WI38 (cell line): Measurements from ENCODE around the gene KIAA0825.

Source experiments
- H3K4me3 ChIP-seq: 2 replicates; pipeline ENCODE4 v1.5.1; 2011; ENCODE audit warnings: low read depth, mild to moderate bottlenecking, control low read depth, low read length
- TF ChIP-seq, protein P1 (sequence below): IDR thresholded peaks from 2 replicates; pipeline ENCODE4 v1.5.1; 2012; ENCODE audit warnings: low read depth, mild to moderate bottlenecking, control low read depth, low read length

The KIAA0825 gene

DNA sequence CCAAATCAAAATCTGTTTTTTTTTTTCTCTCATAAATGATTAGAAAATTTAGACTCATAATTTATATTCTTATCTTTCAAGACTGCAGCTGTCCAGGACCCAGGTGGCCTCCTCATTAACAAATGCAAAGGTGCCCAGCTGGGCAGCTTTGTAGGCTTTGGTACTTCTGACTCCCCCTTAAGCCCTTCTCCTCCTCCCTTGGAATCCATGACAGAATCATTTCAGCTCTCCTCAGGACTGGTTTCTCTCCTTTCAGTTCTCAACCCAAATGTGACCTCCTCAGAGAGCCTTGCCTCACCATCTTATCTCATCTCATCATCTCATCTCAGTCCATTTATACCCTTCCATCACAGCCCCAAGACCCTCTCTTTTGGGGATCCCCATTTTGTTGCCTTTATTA, 221.7 kb downstream of the KIAA0825 start:
- TF ChIP-seq, protein P1, sequence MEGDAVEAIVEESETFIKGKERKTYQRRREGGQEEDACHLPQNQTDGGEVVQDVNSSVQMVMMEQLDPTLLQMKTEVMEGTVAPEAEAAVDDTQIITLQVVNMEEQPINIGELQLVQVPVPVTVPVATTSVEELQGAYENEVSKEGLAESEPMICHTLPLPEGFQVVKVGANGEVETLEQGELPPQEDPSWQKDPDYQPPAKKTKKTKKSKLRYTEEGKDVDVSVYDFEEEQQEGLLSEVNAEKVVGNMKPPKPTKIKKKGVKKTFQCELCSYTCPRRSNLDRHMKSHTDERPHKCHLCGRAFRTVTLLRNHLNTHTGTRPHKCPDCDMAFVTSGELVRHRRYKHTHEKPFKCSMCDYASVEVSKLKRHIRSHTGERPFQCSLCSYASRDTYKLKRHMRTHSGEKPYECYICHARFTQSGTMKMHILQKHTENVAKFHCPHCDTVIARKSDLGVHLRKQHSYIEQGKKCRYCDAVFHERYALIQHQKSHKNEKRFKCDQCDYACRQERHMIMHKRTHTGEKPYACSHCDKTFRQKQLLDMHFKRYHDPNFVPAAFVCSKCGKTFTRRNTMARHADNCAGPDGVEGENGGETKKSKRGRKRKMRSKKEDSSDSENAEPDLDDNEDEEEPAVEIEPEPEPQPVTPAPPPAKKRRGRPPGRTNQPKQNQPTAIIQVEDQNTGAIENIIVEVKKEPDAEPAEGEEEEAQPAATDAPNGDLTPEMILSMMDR = no peak

DNA sequence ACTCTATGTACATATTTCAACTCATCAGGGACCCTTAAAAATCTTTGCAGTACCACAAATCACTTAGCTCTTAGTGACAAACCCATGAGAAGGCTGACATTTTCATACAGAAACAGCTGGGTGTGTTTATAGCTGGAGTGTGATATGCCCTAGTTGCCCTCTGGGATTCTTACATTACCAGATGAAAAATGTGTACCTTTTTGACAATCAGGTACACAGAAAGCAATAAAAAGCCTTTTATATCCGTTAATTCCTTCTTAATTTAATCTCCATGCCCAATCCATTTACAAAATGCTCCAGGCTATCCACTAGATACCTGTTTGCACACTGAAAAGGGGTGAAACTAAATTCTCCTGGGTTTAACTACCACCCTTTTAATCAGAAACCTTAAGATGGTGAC, 222.9 kb downstream of the KIAA0825 start:
- TF ChIP-seq, protein P1 = no peak

More for the DNA sequence above, 221.7 kb downstream of the KIAA0825 start:
- H3K4me3 ChIP-seq = no peak overlapping the region

DNA sequence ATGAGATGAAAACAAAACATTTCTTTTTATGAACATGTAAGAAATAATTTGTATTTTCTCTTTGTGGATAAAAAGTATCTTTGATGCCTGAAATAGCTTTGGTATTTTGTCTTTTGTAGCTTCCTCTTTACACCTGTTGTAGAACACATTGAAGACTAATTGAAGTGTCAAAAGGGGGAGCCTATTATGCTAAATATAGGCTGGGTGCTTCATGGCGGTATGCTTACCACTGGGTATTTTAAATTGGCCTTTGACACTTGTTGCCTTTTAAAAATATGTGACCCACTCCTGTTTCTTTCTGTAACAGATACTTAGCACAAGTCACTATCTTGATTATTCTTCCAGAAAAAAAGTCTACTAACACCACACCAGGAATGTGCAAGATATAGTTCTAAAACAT, 226.4 kb downstream of the KIAA0825 start:
- H3K4me3 ChIP-seq = no peak overlapping the region
- TF ChIP-seq, protein P1 = no peak

More for the DNA sequence above, 222.9 kb downstream of the KIAA0825 start:
- H3K4me3 ChIP-seq = no peak overlapping the region

DNA sequence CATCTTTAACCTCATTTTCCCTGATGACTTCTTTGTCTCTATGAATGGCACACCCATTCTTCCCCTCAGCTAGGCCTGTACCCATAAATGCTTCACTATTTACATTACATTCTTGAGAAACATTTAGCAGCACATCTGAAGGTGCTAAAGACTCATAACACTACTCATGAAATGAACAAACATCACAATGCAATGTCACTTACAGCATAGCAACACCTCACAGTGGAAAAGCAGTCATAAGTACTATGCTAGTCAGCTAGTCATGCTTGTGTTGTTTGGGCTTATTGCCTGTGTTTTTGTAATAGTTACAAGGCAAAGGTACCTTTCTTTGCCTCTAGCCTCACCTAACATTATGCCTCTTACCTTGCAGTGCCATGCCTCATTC, 228.9 kb downstream of the KIAA0825 start:
- H3K4me3 ChIP-seq = no peak overlapping the region
- TF ChIP-seq, protein P1 = no peak

DNA sequence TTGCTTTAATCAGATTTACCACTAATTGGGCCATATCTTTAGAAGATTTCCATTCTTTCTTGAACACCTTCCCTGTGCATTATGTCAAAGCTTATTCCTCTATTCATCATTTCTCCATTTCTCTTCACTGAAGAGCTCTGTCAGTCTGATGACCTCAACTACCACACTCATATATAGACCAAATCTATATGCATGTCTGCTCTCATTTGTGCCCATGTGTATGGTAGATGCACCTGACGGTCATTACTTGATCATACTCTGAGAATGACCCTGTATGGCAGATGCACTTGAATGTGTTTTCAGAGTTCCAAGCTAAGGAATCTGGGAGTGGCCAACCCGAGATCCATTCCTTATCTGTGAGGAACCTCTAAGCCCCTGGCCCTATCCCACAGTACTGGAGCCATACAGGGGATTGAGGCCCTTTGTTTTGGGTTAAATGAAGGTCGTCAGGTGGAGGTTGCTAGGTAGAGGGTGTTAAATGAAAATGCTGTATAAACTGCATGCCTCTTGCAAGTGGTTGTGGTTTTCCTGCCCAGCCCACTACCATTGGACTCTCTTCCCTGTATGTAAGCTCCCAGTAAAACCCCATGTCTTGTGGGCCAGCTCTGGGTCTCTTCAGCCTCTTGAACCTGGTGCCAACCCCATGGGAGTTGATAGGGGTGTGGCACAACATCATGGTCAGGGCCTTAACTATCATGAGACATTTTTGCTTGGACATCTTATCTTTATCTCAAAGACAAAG, 229.5 kb downstream of the KIAA0825 start:
- H3K4me3 ChIP-seq = no peak overlapping the region
- TF ChIP-seq, protein P1 = no peak

DNA sequence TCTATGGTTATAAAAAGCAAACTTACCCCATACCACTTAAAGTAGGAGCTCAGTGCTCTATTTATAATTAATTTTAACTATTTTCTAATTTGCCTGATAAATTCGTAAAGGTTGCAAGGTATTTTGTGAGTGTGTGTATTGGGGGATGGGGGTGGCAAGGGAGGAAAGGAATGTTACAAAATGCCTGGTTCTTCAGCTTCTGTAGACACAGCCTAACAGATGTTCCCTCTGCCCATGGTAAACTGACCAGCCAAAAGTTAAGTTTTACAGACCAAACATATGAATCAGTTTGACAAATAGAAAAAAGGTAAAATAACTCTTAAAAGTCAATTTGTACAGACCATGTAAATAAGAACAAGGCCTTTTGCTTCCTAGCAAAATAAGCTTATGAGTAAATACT, 232.6 kb downstream of the KIAA0825 start:
- TF ChIP-seq, protein P1 = no peak
- no peak overlapping the region for H3K4me3 ChIP-seq

DNA sequence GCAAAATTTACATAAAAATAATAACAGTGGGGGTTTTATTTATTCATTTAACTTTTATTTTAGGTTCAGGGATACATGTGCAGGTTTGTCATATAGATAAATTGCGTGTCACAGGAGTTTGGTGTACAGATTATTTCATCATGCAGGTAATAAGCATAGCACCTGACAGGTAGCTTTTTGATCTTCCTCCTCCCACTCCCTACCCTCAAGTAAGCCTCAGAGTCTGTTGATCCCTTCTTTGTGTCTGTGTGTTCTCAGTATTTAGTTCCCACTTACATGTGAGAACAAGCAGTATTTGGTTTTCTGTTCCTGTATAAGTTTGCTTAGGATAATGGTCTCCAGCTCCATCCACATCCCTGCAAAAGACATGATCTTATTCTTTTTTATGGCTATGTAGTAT, 240.3 kb downstream of the KIAA0825 start:
- TF ChIP-seq, protein P1 = no peak
- H3K4me3 ChIP-seq = no peak overlapping the region
